Activated T-cell treated with anti-CD3 and anti-CD28 coated beads, Interleukin-2, amount 50 U/mL, for 1 hour (primary cell): Measurements from ENCODE around the gene CDC34.
A peak's percentile ranks its signal among the peaks of the same experiment; 100 is the strongest.

ENCODE experiments used
- DNase-seq: peaks from one replicate; pipeline ENCODE4 v3.0.0-alpha.2; 2020

Gene CDC34

GRCh38 chr19:531753-532560 lies at the start of gene CDC34:
CDC34 (plus strand) TSS chr19:531760; CDS start chr19:531932, 172 bp downstream.
- DNase-seq: no peak

GRCh38 chr19:482186-483041 lies 49.1 kb upstream of the CDC34 start:
- no peak for DNase-seq

GRCh38 chr19:483332-484072 lies 48.1 kb upstream of the CDC34 start:
- DNase-seq: no peak

GRCh38 chr19:484494-484893 lies 47.1 kb upstream of the CDC34 start:
- DNase-seq: no peak

- DNase-seq: no peak
Observed at GRCh38 chr19:485077-485476, 46.5 kb upstream of the CDC34 start.

GRCh38 chr19:485583-486236 lies 45.9 kb upstream of the CDC34 start:
- DNase-seq: no peak

- DNase-seq: peak; percentile 93
Observed at GRCh38 chr19:488505-489417, 42.8 kb upstream of the CDC34 start.

- no peak for DNase-seq
Observed at GRCh38 chr19:489418-490196, 42.0 kb upstream of the CDC34 start.

GRCh38 chr19:491146-491741 lies 40.3 kb upstream of the CDC34 start:
- DNase-seq: peak; percentile 48

GRCh38 chr19:492091-492531 lies 39.4 kb upstream of the CDC34 start:
- peak; percentile 53 for DNase-seq

- no peak for DNase-seq
Observed at GRCh38 chr19:493391-494170, 38.0 kb upstream of the CDC34 start.

- no peak for DNase-seq
Observed at GRCh38 chr19:494171-495080, 37.1 kb upstream of the CDC34 start.

- DNase-seq: no peak
Observed at GRCh38 chr19:495081-495401, 36.5 kb upstream of the CDC34 start.

GRCh38 chr19:495402-496111 lies 36.0 kb upstream of the CDC34 start:
- DNase-seq: peak; percentile 66

- DNase-seq: no peak
Observed at GRCh38 chr19:496112-496665, 35.4 kb upstream of the CDC34 start, which contains the start of gene MADCAM1. MADCAM1 (plus strand) TSS chr19:496486; CDS start chr19:496500, 14 bp downstream.

GRCh38 chr19:496986-497385 lies 34.6 kb upstream of the CDC34 start:
- DNase-seq: no peak

GRCh38 chr19:497491-497868 lies 34.1 kb upstream of the CDC34 start:
- no peak for DNase-seq
